ENCODE measurements around the gene RAPGEF6.

DNA sequence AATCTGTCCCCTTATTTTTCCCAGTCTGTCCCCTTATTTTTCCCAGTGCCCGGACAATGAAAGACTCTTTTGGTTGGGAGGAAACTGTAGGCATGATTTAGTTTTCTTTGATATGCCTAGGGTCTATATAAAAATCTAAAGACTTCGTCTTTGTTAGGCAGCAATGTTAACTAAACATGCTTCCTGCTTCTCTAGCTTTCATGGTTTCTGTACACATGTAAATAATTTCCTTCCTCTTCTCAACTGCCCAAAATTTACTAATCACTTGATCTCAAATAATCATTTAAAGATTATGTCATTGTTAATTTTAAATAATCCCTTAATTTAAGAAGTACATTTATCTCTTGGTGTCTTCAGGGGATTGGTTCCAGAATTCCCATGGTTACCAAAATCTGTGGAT lies 47.8 kb upstream of the RAPGEF6 start:
- no peak for TF ChIP-seq EZH2 (IDR thresholded peaks at IDR 0.05; ENCODE audit: insufficient read depth, poor library complexity, severe bottlenecking)
- TF ChIP-seq EZH2phosphoT487 (IDR thresholded peaks at IDR 0.05; ENCODE audit: insufficient read depth, low read depth), result no peak

Data from GM23248 (cell line).